ENCODE results near the gene SOBP. TPM values are rescaled to one million over a fixed set of nuclear protein-coding genes. Genes with fewer than 3 reads are reported as not detected.

The SOBP gene
- total and polyA plus RNA-seq, 2 donors (not counting 1 experiment from before 2014, with no cell fraction given), result 2.7 to 6.3 TPM

DNA sequence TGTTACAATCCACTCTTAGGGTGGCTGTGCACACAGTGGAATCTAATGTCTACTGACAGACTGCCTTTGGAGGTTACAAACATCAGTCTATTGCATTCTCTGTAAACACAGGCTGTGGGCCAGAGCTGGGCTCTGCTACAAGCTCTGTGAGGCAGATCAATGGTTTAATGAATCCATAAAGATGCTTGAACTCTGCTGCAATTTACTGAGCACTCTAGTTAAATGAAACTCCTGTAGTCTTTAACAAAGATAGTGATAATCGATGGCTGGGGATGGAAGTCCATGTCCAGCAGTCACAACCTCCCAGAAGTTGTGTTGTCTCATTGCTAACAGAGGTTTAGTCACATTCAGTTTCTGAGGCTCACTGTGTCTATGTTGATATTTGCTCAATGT lies 50.5 kb downstream of the SOBP start:
- Histone ChIP-seq H4K20me1 (ENCODE audit: control insufficient read depth, extremely low read depth, insufficient read depth, low read length) (no peaks in the 10 kb centered on the region), H3K4me2 (ENCODE audit: extremely low read depth, insufficient read depth, low read length) (no peak overlapping the region), H3K27me3 (ENCODE audit: control insufficient read depth, insufficient read depth, low read length) (no peaks in the 10 kb centered on the region), H3K9me3 (ENCODE audit: control insufficient read depth, insufficient read depth, low read depth, low read length) (no peaks in the 10 kb centered on the region), H3K4me3 (replicated peaks in 1 of 4; ENCODE audit: control extremely low read depth in 1 of 4, insufficient read depth in 1 of 4, low read depth in 3 of 4, low read length in 4 of 4) (no peak overlapping the region), H3K79me2 (ENCODE audit: control insufficient read depth, insufficient read depth, low read length) (no peaks in the 10 kb centered on the region), H2AFZ (ENCODE audit: low read length) (no peak overlapping the region), H3K36me3 (ENCODE audit: control insufficient read depth, insufficient read depth, low read length) (peaks cover 1% of the 10 kb centered on the region), H3K4me1 (ENCODE audit: control insufficient read depth, extremely low read depth, insufficient read depth, low read length) (no peaks in the 10 kb centered on the region), H3K9ac (ENCODE audit: insufficient read depth, low read length) (no peak overlapping the region), H3K27ac (ENCODE audit: insufficient read depth, low read length) (no peak overlapping the region)
- no peak for TF ChIP-seq EZH2 (IDR thresholded peaks at IDR 0.05; ENCODE audit: low read length, missing control alignments)
- TF ChIP-seq, protein P1, sequence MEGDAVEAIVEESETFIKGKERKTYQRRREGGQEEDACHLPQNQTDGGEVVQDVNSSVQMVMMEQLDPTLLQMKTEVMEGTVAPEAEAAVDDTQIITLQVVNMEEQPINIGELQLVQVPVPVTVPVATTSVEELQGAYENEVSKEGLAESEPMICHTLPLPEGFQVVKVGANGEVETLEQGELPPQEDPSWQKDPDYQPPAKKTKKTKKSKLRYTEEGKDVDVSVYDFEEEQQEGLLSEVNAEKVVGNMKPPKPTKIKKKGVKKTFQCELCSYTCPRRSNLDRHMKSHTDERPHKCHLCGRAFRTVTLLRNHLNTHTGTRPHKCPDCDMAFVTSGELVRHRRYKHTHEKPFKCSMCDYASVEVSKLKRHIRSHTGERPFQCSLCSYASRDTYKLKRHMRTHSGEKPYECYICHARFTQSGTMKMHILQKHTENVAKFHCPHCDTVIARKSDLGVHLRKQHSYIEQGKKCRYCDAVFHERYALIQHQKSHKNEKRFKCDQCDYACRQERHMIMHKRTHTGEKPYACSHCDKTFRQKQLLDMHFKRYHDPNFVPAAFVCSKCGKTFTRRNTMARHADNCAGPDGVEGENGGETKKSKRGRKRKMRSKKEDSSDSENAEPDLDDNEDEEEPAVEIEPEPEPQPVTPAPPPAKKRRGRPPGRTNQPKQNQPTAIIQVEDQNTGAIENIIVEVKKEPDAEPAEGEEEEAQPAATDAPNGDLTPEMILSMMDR (conservative IDR thresholded peaks at IDR 0.05 in 1 of 2, IDR thresholded peaks at IDR 0.05 in 1 of 2; ENCODE audit: low read depth in 1 of 2, low read length in 2 of 2), result no peak
- no peak for DNase-seq (ENCODE audit: low read depth in 2 of 2)

DNA sequence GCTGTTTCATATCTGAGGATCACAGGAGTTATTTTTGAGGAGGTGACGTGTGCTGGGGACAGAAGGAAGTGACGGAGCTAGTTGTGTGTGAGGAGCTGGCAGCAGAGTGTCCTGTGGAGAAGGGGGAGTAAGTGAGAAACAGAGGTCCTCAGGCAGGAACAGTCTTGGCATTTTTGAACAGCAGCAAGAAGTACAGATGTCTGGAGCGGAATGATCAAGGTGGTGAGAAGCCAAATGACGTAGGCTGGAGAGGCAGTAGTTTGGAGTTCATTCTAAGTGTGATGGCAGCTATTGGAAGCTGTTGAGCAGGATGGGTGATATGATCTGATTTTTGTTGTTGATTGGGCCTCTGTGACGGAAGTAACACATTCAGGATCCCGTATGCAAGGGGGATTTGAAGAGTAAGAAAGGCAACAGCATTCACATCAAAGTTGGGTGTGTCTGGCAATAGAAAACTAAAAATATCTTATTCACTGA lies 52.3 kb downstream of the SOBP start:
- DNase-seq (ENCODE audit: low read depth in 2 of 2), result no peak
- Histone ChIP-seq H3K79me2 (ENCODE audit: control insufficient read depth, insufficient read depth, low read length) (no peaks in the 10 kb centered on the region), H3K4me1 (ENCODE audit: control insufficient read depth, extremely low read depth, insufficient read depth, low read length) (no peaks in the 10 kb centered on the region), H3K36me3 (ENCODE audit: control insufficient read depth, insufficient read depth, low read length) (peaks cover 1% of the 10 kb centered on the region), H3K4me2 (ENCODE audit: extremely low read depth, insufficient read depth, low read length) (no peak overlapping the region), H3K9me3 (ENCODE audit: control insufficient read depth, insufficient read depth, low read depth, low read length) (no peaks in the 10 kb centered on the region), H3K27ac (ENCODE audit: insufficient read depth, low read length) (no peak overlapping the region), H3K9ac (ENCODE audit: insufficient read depth, low read length) (no peak overlapping the region), H2AFZ (ENCODE audit: low read length) (no peak overlapping the region), H3K27me3 (ENCODE audit: control insufficient read depth, insufficient read depth, low read length) (no peaks in the 10 kb centered on the region), H3K4me3 (replicated peaks in 1 of 4; ENCODE audit: control extremely low read depth in 1 of 4, insufficient read depth in 1 of 4, low read depth in 3 of 4, low read length in 4 of 4) (no peak overlapping the region), H4K20me1 (ENCODE audit: control insufficient read depth, extremely low read depth, insufficient read depth, low read length) (no peaks in the 10 kb centered on the region)
- TF ChIP-seq, protein P1 (conservative IDR thresholded peaks at IDR 0.05 in 1 of 2, IDR thresholded peaks at IDR 0.05 in 1 of 2; ENCODE audit: low read depth in 1 of 2, low read length in 2 of 2), result no peak
- TF ChIP-seq EZH2 (IDR thresholded peaks at IDR 0.05; ENCODE audit: low read length, missing control alignments), result no peak

DNA sequence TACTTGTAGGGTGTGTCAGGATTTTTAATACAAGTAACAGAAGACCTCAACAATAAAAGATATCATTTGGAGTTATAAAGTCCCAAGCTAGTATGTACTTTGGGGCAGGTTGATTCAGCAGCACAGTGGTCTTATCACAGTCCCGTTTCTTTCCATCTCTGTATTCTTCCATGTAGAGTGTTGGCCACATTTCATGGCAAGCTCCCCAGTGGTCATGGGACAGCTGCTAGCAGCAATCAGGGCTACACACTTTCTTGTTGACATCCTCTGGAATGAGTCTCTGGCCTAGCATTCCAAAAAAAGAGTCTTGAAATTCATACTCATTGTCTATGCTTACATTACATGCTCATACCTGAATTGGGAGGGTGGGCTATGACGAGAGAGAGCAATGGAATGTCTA lies 53.2 kb downstream of the SOBP start:
- Histone ChIP-seq H3K27ac (ENCODE audit: insufficient read depth, low read length) (no peak overlapping the region), H3K4me2 (ENCODE audit: extremely low read depth, insufficient read depth, low read length) (no peak overlapping the region)
- no peak for DNase-seq (ENCODE audit: low read depth in 2 of 2)

More for the DNA sequence above, 53.2 kb downstream of the SOBP start:
- H4K20me1 ChIP-seq (ENCODE audit: control insufficient read depth, extremely low read depth, insufficient read depth, low read length), result no peaks in the 10 kb centered on the region
- H2AFZ ChIP-seq (ENCODE audit: low read length), result no peak overlapping the region
- H3K9me3 ChIP-seq (ENCODE audit: control insufficient read depth, insufficient read depth, low read depth, low read length), result no peaks in the 10 kb centered on the region
- TF ChIP-seq EZH2 (IDR thresholded peaks at IDR 0.05; ENCODE audit: low read length, missing control alignments), result no peak
- TF ChIP-seq, protein P1 (conservative IDR thresholded peaks at IDR 0.05 in 1 of 2, IDR thresholded peaks at IDR 0.05 in 1 of 2; ENCODE audit: low read depth in 1 of 2, low read length in 2 of 2), result no peak
- peaks cover 1% of the 10 kb centered on the region for H3K36me3 ChIP-seq (ENCODE audit: control insufficient read depth, insufficient read depth, low read length)
- H3K27me3 ChIP-seq (ENCODE audit: control insufficient read depth, insufficient read depth, low read length), result no peaks in the 10 kb centered on the region
- no peaks in the 10 kb centered on the region for H3K4me1 ChIP-seq (ENCODE audit: control insufficient read depth, extremely low read depth, insufficient read depth, low read length)
- H3K4me3 ChIP-seq (replicated peaks in 1 of 4; ENCODE audit: control extremely low read depth in 1 of 4, insufficient read depth in 1 of 4, low read depth in 3 of 4, low read length in 4 of 4), result no peak overlapping the region
- H3K9ac ChIP-seq (ENCODE audit: insufficient read depth, low read length), result no peak overlapping the region
- H3K79me2 ChIP-seq (ENCODE audit: control insufficient read depth, insufficient read depth, low read length), result no peaks in the 10 kb centered on the region
